Measurements from ENCODE around the gene TRHDE.

The TRHDE gene

GRCh38 chr12:72273851-72274351 is 1.7 kb downstream of the TRHDE start:
- DNase-seq (ENCODE audit: low spot score) = no peak

- no peak for DNase-seq (ENCODE audit: low spot score)
These were observed 2.8 kb downstream of the TRHDE start for GRCh38 chr12:72274931-72275330.

DNA sequence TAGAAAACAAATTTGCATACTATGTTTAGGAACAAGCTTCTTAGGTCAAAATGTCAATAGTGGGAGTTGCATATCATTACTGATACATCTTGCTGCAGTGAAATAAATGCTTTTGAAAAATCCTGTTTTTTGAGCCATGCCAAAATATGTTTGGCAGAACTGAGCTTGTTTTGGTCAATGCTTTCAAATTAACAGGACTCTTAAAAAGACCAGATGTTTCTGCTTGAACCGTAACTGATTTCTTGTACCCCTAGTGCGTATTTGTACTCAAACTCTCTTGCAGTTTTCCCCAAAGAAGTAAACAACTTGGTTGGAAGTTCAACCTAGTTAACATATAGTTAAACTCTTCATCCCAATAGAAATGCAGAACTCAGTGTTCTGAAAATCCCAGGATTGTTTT is 3.4 kb downstream of the TRHDE start:
- no peak for DNase-seq (ENCODE audit: low spot score)

- DNase-seq (ENCODE audit: low spot score) = no peak
These were observed 4.1 kb downstream of the TRHDE start for GRCh38 chr12:72276181-72276805.

- DNase-seq (ENCODE audit: low spot score) = no peak
These were observed 5.2 kb downstream of the TRHDE start for GRCh38 chr12:72277415-72277814.

DNA sequence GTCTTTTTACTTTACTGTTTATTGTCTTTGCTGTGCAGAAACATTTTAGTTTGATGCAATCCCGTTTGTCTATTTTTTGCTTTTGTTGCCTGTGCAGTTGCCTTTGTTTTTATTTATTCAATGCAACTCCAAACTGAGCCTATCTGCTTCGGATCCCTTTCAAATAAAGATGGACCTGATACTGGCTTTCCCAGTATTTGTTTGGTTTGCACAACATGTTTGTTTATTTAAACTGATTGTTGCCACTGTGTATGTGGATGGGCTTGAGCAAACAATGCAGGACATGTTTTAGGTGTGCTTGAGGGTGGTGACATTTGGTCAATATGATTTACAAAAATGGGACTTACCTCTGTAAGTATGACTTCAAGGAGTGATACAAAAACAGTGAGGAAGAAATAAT is 6.7 kb downstream of the TRHDE start:
- no peak for DNase-seq (ENCODE audit: low spot score)

- no peak for DNase-seq (ENCODE audit: low spot score)
These were observed 9.0 kb downstream of the TRHDE start for GRCh38 chr12:72281126-72281525.

GRCh38 chr12:72282721-72283120 is 10.6 kb downstream of the TRHDE start:
- DNase-seq (ENCODE audit: low spot score) = peak; percentile 43

- no peak for DNase-seq (ENCODE audit: low spot score)
These were observed 13.7 kb downstream of the TRHDE start for GRCh38 chr12:72285861-72286260.

- no peak for DNase-seq (ENCODE audit: low spot score)
These were observed 14.4 kb downstream of the TRHDE start for GRCh38 chr12:72286526-72286925.

- DNase-seq (ENCODE audit: low spot score) = no peak
These were observed 16.3 kb downstream of the TRHDE start for GRCh38 chr12:72288436-72288835.

DNA sequence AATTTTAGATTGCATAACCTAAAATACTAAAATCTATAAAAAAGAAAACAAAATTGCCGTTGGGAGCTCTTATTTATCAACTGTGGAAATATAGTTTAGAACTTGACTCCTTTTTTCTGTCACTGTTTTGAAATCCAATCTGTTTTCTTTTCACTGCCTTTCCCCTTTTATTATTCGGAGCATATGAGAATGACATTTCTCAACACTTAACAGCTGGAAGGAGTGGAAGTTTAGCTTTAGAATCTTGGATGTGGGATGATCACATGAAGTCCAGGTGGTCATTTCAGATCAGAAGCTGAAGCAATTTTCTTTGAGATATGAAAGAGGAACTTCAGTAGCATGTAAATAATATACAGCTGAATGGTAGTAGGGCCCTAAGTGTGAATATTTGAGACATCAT is 16.7 kb downstream of the TRHDE start:
- DNase-seq (ENCODE audit: low spot score) = no peak

DNA sequence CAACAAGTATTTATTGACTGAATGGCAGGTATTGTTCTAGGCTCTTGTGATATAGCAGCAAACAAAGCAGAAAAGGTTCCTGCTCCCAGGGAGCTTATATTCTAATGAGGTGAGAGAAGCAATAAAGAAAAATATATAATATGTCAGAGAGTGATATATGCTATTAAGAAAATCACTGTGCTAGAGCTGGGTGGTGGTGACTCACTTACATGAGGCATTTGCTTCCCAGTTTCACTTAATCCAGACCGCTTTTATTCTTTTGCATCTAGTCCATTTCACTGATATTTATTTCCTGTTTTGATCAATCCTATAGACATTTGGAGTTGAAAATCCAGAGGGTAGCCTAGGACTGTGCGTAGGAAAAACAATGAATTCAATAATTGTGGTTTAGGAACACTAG is 17.5 kb downstream of the TRHDE start:
- DNase-seq (ENCODE audit: low spot score) = no peak

- no peak for DNase-seq (ENCODE audit: low spot score)
These were observed 19.0 kb downstream of the TRHDE start for GRCh38 chr12:72291175-72291574.

DNA sequence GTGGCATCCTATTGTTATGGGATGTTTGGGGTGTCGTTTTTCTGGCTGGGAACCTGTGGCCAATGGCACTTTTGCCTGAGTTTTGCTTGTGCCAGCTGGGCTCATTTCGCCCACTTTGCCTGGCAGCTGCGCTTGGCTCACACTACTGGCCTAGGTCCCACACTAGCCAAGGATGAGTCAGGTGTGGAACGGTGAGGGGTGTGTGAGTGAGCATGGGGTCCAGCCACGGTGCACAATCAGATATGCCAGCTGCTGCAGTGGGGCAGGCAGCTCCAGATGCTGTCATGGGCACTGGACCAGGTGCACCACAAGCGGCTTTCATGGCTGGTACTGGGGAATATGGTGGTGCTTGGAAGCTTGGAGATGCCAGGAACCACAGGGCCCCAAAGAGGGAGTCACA is 21.5 kb downstream of the TRHDE start:
- DNase-seq (ENCODE audit: low spot score) = no peak

GRCh38 chr12:72295101-72295500 is 22.9 kb downstream of the TRHDE start:
- no peak for DNase-seq (ENCODE audit: low spot score)

DNA sequence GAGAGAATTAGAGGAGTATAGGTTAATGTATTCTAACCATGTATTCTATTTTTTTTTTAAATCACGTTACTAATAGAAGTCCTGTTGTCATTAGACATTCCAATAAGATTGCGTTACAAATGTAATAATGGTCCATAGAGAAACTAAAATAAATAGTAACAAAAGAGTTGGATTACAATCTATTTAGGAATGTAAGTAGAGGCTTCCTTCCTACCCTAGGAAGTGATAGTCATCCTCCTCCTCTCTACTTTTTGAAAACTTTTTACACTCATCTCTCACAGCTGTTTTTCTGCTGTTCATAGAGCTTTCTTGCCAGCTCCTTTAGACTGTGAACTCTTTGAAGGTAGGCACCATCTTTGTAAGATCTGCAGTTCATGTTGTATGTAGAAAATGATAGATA is 23.6 kb downstream of the TRHDE start:
- no peak for DNase-seq (ENCODE audit: low spot score)

GRCh38 chr12:72296389-72296788 is 24.2 kb downstream of the TRHDE start:
- DNase-seq (ENCODE audit: low spot score) = peak; percentile 73

DNA sequence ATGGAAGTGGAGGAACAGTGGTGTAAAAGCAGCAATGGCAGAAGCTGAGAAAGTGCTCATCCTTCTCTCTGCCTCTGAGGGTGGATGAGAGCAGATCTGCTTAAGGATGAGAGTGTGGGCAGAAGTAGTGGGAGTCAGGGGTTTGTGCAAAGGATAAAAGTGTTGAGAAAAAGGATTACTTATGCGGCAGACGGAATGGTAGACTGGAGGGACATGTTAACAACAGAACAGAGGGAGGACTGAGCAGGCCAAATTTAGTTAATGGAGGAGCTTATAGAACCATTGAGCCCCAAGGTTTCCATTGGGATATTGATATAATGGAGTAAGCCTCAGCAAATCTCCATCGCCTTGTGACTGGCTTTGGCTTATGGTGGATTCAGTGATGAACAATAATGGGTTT is 25.5 kb downstream of the TRHDE start:
- no peak for DNase-seq (ENCODE audit: low spot score)

DNA sequence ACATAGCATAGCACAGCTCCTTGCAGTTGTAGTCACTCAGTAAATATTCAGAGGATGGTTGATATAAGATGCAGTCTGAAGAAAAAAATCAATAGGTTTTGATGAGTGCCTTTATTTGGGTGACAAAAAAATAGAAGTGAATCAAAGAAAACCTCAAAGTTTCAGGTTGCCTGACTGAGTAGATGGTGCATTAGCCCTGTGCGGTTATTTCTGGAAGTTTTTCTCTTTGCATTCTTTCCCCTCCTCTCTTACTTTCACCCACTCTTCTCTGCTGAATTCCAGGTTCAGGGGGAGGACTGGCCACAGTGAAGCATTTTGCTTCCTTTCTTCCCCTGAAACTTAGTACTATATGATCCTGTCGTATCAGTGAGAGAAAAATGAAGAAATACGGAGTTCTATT is 28.6 kb downstream of the TRHDE start:
- DNase-seq (ENCODE audit: low spot score) = no peak

GRCh38 chr12:72304751-72305150 is 32.6 kb downstream of the TRHDE start:
- no peak for DNase-seq (ENCODE audit: low spot score)

DNA sequence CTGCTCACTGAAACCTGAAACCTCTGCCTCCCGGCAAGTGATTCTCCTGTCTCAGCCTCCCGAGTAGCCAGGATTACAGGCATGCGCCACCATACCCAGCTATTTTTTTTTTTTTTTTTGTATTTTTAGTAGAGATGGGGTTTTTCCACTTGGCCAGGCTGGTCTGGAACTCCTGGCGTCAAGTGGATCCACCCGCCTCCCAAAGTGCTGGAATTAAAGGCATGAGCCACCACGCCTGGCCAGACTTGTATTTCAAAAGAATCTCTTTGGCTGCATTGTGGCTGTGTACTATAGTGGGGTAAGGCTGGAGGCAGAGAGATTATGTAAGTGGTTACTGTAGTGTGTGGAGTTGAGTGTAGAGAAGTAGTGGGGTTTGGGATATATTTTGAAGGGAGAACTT is 35.1 kb downstream of the TRHDE start:
- no peak for DNase-seq (ENCODE audit: low spot score)

GRCh38 chr12:72311946-72312345 is 39.8 kb downstream of the TRHDE start:
- DNase-seq (ENCODE audit: low spot score) = no peak

GRCh38 chr12:72313806-72314205 is 41.6 kb downstream of the TRHDE start:
- no peak for DNase-seq (ENCODE audit: low spot score)

DNA sequence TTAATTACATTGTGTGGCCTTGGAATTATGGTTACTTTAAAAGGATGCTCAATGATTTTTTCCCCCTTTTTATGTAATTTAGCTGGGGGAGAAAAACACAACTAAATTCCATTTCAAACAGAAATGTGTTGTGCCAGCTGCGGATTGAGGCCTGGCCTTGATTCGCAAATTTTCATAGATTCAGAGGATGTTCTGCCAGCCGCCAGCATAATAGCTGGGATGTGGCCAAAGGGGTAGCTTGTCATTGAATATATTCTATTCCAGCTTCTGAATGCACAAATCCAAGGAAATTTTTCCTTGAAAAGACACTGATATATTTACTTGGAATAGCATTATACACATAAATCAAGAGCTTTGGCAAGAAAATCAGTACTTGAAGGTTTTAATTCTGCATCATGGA is 43.7 kb downstream of the TRHDE start:
- DNase-seq (ENCODE audit: low spot score) = no peak

Data from RKO (cell line).